Measurements from ENCODE around the gene HTRA3.

Gene HTRA3

DNA sequence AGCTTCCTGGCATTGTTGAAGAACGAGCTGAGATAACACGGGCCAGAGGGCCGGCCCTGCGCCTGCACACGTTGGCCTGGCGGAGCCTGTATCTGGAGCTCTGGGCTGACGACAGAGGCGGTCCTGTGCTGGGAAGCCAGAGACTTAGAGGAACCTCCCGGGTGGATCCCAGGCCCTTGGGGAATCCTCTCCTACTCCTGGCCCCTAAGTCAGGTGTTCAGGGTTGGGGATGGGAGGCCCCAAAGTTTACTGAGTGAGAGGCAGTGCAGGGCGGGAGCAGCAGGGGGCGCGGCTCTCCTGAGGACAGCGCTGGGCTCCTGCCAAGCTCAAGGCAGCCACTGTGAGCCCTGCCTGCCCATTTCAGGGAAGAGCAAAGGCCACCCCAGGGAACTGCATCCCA, 2.5 kb upstream of the HTRA3 start:
- no peak for DNase-seq (ENCODE audit: low read depth)

DNA sequence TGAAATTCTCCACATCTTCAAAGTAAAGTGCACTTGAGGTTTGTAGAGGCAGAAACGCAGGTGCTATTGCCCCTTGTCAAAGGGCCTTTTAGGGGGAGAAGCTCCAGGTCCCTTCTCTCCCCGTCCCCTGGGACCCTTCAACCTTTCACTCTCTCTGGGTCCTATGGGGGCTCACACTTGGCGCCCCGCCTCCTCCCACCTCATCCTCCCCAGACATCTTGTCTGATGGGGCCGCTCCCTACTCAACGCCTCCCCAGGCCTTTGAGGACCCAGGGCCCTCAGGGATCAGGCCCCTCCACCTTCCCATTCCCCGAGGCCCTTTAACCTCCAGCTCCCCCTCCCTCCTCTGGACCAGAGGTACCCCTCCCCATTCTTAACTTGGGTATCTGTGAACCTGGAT, 1.3 kb upstream of the HTRA3 start:
- DNase-seq (ENCODE audit: low read depth): no peak

DNA sequence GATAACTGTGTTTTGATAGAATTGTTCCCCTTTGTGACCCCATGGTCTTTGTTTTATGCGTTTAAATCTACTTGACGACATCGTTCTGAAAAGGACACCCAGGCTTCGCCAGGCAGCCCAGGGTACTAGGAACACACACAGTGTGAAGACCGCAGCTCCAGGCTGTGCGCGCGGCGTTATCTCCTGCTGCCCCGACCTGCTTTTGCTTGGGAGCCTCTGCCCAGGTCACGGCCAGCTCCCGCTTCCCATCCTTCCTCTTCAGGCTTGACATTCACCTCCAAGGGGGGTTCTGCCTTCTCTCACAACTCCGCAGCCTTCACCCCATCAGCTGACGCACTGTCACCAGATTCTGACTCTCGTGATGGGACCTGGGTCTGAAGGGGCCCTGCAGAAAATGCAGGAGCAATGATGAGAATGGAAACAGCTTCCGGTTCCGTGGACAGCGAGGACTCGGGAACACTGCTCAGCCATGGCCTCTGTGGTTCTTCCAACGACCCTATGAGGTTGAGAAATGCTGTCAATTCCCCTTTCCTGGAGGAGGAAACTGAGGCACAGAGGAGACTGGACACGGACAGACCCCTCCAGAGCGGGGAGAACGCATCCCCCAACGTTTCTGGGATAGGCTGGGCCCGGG, 536 bp upstream of the HTRA3 start:
- no peak for DNase-seq (ENCODE audit: low read depth)

DNA sequence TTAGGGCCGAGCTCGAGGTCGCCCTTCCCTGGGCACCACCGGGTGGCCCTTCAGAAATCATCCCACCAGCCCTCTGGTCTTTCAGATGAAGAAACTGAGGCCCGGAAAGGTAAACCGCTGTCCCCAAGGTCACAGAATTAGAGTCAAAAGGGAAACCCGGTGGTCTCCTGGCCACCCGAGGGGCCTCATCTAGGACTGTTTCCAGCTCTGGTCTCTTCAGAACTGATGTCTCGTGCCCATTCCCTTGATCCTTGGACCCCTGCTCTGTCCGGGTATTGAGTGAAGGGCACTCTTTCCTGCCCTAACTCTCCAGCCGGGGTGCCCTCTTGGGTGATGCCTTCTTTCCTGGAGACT, 841 bp downstream of the HTRA3 start:
- no peak for DNase-seq (ENCODE audit: low read depth)

DNA sequence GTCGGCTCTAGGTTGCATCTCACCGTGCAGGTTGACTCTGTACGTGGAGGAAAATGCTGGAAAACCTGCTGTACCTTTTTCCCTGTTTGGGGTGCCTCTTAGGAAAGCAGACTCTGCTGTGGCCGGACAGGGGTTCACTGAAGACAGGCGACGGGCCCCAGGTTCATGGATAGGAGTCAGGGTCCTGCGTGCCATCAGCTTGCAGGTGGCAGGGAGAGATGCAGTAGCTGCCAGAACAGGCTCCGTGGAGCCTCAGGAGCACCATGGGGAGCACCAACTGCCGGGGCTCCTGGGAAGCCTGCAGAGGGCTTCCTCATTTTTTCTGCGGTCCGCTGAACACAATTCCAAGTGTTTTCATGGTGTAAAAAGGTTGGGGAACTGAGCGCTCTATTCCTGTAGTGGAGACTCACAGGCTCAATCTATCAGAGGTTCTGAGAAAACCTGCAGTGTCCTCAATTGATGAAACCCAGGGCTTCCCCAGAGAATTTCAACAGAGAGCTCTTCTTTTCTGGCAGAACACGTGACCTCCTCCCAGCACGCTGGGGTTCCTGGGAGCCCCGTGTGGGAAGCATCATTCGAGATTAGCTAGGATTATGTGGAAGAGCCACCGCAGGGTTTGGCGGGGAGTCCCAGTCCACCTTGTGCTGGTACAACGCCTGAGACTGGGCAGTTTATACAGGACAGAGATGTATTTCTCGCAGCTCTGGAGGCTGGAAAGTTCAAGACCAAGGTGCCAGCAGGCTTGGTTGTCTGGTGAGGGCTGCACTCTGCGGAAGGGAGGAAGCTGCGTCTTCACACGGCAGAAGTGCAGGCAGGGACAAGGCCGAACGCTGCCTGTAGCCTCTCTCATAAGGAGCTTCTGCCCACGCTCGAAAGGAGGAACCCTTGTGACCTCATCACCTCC, 1.6 kb downstream of the HTRA3 start:
- DNase-seq (ENCODE audit: low read depth): no peak

DNA sequence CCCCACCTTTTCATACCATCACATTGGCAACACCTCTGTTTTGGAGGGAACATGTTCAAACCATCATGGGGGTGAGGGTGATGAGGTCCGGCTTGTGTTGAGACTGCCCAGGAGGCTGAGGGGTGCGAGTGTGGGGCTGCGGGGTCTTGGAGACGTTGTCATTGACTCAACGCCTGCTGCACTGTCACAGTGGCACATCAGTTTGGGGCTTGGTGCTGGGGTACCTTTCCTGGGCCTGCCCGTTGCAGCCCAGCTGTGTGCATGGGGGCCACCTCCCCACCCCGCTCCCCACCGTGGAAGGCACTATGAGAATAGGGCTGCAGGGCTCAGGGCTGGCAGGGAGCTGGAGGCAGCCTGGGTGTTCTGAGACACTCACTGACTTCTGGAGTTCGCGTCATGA, 2.3 kb downstream of the HTRA3 start:
- no peak for DNase-seq (ENCODE audit: low read depth)

DNA sequence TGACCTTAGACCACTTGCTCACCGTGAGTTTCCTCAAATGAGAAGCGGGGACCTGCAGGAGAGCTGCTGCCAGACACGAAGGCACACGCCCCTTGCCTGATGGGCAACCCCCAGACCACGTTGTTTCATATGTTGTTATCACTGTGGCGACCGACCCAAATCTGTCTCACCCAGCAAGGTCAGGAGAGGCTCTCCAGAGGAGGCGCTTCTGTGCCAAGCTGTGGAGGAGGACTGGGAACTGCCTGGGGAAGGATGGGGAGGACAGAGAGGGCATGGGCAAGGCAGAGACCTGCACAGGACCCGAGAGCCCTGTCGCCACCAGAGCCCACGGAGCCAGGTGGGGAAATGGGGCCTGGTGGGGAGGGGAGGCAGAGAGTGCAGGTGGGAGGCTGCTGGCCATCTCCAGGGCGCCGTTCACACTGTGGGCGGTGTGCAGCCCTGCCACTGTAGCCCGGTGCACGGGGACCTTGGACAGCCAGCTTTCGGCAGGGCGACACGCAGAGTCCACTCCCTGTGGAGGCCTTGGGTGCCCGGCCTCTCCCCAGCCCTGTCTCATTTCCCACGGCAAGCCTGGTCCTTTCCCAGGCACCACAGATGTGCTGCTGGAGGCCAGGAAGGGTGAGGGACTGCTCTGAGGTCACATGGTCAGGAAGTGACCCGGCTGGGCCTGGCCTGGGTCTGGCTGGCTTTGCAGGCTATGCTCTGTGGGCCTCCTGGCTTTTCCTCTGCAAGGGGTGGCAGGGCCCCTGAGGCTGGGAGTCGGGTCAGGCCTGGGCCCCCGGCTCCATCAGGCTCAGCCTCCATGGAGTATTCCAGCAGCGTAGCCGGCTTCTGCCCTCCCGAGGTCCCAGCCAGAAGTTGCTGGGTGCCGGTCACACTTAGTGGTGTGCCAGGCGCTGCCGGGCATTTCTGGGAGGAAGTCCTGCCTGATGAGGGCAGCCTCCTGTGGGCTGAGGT, 3.2 kb downstream of the HTRA3 start:
- DNase-seq (ENCODE audit: low read depth): no peak

DNA sequence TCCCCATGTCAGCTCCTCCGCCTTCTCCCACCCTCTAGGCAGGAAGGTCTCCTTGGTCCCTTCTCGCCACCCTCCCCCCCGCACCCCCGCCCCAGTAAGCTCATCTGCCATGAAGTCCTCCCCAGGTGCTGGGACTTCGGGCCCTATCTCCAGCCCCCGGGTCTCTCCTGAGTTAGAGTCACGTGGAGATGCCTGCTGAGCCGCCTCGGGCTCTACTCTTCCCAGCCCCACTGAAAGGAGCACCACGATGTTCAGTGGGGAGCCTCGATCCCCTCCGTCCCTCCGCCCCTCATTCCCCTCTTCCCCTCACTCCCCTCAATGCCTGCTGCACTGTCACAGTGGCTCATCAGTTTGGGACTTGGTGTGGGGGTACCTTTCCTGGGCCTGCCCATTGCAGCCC, 3.9 kb downstream of the HTRA3 start:
- no peak for DNase-seq (ENCODE audit: low read depth)

DNA sequence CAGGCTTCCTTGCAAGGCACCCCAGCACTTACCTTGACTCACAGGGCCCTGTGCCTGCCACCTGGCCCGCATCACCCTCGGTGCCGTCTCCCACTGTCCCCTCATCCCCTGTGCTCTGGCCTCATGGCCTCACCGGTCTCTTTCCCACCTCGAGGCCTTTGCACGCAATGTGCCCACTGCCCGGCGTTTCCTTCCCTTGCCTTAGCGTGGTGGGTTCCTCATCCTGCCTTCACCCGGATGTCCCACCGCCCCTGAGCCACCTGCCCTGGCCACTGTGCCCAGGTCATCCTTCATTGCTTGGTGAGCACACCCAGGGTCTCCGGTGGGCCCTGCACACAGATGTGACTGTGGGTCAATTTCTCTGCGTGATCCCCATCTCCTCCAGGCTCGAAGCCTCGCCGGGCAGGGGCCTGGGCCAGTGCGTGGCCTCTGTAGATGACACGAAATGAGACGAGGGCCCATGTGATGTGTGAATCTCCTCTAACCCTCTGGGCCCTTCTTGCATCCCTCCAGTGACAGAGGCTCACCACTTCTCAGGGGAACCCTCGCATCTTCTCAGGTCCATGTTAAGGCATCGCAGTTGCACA, 4.6 kb downstream of the HTRA3 start:
- no peak for DNase-seq (ENCODE audit: low read depth)

DNA sequence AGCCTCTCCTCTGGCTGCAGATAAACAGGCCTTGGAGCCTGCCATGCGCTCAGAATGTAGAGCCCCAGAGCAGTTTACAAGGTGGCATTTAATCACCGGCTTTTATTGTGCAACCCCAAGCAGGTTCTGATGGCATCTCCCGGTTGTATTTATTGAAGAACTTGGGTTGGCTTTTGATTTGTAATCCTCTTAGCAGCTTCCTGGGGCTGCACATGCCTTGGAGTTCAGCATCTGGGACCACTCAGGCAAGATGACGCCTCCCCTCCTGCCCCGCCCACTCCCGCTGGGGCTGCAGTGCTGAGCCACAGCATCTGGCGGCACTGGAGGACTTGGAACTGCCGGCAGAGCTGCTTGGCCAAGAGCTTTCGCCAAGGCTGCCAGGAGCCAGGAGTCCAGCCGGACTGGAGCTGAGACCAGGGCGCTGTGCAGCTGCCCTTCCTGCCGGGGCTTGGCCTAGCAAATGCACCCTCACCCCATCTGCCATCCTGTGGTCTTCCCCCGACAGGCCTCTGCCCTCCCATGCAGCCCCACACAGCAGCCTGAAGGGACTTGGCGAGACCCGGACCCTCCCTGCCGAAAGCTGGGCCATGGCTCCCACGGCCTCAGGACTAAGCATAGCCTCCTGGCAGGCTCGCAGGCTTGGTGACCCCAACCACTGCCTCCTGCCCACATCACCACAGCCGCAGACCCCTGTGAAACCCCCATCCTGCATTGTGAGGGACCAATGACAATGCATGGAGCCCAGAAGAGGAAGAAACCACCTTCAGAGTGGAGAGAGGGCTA, 5.4 kb downstream of the HTRA3 start:
- DNase-seq (ENCODE audit: low read depth): no peak

DNA sequence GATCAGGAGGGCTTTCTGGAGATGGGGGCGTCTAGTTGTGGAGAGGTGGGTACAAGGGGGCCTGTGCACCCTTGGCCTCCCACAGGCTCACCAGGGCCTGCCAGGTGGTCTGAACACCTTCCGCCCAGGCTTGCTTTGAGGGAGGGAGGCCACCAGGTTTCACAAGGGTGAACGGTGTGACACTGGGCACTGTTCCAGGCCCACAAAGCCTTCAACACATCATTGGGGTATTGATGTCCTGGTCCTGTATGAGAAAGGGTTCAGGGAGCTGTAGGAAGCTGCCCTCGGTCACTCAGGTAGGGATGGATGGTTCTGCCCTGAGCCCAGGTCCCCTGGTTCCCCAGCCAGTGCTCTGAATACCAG, 6.0 kb downstream of the HTRA3 start:
- DNase-seq (ENCODE audit: low read depth): no peak

DNA sequence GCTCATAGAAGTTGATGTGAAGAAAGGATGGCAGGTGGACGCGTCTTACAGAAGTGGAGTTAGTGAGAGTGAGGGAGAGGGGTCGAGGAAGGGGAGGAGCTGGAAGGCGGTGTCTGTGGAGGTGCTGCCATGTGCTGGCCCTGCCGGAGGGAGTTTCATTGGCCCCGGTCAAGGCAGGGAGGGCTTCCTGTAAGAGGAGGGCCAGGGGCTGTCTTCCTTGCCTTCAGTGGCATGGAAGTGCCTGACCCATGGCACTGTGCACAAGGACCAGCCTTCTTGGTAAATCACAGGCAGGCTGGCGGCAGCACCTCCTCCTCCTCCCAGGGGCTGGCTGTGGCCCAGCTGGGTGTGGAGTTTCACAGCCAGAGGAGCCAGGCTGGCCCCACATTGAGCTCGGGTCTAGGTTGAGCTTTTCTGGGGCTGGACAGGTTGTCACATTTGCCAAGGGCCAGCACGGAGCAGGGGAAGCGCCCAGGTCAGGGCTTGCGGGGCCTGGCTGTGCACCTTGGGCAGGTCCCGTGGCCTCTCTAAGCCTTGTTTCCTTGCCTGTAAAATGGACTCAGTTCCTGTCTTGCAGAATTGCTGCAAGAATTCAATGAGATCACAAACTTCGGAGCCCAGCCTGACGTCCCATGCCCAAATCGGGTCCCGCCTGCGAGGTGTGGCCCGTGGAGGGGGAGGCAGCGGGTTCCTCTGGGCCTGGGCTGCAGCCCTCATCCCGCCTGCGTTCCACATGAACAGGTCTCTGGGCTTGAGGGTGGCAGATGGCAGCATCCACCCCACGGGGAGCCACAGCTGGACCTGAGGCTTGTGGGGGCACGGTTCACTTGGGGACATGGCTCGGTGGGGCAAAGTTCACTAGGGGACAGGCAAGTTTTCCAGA, 7.0 kb downstream of the HTRA3 start:
- no peak for DNase-seq (ENCODE audit: low read depth)

DNA sequence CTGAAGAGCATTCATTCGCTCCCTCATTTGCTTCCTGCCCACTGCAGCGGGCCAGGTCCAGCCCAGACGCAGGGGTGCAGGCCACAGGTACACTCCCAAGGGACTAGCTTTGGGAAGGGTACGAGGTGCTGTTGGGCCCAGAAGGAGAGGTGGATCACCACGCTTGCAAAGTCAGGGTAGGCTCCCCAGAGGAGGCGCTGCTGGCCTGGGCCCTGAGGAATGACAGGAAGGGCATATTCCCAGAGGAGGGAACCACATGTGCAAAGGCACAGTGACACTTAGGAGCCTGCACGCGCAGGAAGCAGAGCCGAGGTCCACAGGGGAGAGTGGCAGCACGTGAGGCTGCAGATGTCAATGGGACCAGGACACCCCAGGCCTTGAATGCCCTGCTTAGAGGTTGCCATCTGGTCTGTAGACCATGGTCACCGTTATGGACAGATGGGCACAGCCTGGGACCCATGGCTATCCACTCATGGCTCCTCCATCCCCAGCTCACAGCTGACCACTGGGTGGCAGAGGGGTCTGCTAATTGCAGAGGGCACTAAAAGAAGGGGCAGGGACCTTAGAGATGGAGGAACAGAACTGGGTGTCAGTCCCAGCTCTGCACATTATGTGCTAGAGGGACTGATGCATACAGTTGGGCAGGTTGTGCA, 7.9 kb downstream of the HTRA3 start:
- DNase-seq (ENCODE audit: low read depth): no peak

DNA sequence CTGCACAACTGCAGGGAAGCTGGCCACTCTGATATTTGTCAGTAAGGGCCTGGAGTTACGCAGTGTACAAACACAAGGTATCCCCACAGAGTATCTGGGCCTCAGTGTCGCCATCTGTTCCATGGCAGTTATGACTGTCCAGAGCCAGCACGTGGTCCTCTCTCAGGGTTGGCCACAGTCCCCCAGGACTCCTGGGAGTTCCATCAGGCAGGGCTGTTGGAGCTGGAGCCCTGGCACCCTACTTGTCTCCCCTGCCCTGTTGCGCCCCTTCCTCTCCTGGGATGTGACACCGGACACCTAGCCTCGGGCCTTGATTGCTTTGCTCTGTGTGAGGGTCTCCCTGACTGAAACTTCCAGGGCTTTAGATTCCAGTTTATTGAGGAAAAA, 8.4 kb downstream of the HTRA3 start:
- no peak for DNase-seq (ENCODE audit: low read depth)

DNA sequence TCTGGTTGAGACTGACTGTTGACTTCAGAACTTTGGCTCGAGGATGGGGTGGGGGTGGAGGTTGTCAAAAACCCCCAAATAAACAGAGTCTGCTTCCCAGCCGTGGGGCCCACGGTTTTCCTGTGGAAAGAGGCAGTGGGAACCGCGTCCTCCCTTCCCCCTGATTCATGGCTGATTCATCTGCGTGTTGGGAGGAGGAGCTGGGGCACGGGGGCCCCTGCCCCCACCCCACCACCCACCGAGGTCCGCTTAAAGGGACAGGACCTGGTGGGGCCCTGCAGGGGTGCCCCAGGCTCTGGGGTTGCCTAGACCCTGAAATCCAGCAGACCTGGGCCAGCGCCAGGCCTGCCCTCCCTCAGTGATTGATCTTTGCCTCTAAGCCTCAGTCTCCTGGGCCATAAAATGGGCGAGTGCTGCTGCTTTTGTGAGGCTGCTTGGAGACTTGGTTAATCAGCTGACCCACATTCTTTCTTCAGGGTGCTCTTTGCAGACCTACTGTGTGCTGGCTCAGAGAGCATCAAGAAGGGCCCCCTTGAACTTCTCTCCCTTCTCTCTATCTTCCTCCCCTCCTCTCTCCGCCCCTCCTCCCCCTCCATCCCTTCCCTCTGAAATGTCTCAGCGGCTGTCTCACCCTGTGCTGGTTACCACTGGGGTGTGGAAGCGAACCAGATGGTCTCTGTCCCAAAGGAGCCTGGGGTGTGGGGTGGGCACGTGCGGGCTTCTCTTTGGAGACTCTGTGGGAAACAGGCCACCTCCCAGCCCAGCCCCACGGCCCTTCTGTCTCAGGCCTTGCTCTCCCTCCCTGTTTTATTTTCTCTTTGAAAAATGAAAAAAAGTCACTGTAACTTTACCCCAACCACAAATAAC, 9.1 kb downstream of the HTRA3 start:
- no peak for DNase-seq (ENCODE audit: low read depth)

DNA sequence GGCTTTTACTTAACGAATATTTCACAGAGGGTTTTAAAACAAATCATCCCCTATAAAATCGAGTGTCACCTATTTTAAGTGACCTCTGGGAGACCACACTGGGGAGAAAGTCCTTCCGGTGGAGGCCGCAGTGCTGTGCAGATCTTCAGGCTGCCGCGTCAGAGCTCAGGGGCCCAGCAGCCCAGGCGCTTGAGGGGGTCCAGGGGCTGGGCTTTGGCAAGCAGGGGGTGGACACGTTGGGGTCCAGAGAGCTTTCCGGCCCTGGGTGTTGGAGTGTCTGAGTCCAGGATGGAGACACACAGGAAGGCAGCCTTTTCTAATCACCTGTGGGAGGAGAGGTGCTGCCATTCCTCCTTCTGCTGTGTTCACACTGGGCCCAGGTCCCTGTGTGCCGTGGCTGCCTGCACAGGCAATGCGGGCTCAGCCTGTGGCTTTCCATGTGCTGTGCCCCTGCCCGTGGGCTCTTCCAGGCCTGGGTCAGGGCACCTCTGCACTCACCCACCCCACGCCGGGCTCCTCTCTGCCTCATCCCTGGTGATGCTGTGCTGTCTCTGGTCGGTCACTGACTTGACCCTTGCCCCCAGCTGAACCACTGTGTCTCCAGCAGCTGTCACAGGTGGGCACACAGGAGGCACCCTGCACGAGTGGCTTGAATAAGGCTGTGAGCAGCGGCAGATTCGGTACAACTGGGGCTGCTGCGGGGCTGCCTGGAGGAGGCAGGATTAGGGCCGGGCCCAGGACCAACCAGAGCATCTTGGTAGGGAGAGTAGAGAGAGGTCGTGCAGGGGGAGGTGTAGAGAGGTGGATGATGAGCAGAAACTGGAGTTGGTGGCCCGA, 10.0 kb downstream of the HTRA3 start:
- no peak for DNase-seq (ENCODE audit: low read depth)

DNA sequence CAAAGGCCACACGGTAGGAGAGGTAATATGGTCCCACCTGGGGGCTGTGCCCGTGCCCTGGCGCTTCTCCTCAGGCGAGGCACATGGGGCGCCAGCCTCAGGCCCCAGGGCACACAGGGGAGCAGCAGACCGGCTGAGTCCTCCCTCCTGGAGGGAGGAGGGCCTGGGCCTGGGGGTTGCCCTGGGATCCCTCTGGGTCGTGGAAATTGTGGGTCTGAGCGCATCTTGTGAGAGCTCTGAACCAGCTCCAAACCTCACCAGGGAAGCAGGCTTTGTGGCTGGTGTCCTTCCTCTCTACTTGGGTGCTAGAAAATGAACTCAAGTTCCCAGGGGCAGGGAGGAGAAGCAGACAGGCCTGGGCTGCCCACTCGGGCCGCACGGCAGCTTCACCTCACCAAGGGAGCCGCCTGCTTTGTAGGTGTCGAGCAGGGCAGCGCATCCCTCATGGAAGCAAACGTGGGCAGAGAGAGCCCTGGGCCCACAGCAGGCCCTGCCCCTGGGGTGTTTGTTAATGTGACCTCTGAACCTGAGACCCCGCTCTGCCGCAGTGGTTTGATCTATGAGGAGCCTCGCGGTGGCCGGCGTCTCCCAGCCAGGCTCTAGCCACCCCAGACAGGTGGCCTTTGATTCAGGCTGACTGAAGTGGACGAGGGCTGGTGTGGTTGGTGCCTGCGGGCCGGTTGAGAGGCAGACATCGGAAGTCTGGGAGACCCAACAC, 10.8 kb downstream of the HTRA3 start:
- no peak for DNase-seq (ENCODE audit: low read depth)
